Loucy (cell line): ENCODE results near the gene HOXD10.

Experiments used
- CTCF ChIP-seq: fragments of 200-600 bp; sonication (generic); conservative IDR thresholded peaks from 2 replicates; pipeline ENCODE4 v1.5.1; 2014; ENCODE audit warnings: mild to moderate bottlenecking, antibody characterized with exemption, low read length
- EZH2phosphoT487 ChIP-seq: fragments of 200-600 bp; IDR thresholded peaks from 2 replicates; pipeline ENCODE4 v1.6.1; 2018; ENCODE audit warnings: antibody characterized with exemption, mild to moderate bottlenecking, moderate library complexity, borderline replicate concordance

- TF ChIP-seq CTCF (no peak), EZH2phosphoT487 (no peak)
Observed at GRCh38 chr2:176105730-176106580, 10.6 kb upstream of the HOXD10 start.
